SK-N-SH (cell line): ENCODE data around the gene MAGI2. TPM values are rescaled to one million over a fixed set of nuclear protein-coding genes. Genes with fewer than 3 reads are reported as not detected.

Experiments
- CTCF ChIA-PET: fragments of 300-600, 350-600 bp; formaldehyde crosslinking; extraction: SDS; loops from one replicate; lab custom pipeline; 2021; lab: Yijun Ruan, JAX
- POLR2A ChIA-PET: fragments of 350-600 bp; sonication (Branson Sonifier 250); formaldehyde crosslinking; extraction: SDS; loops from one replicate; lab custom pipeline; 2020; ENCODE audit warnings: antibody characterized with exemption, inconsistent platforms; lab: Yijun Ruan, JAX
- DNase-seq: peaks from one replicate; pipeline ENCODE4 v3.0.0; 2012
- H2AFZ ChIP-seq: fragments of 200-600 bp; sonication (generic); 2 replicates; pipeline ENCODE4 v1.8.1; 2016; ENCODE audit warnings: antibody characterized with exemption, mild to moderate bottlenecking, low read depth
- H3F3A ChIP-seq: fragments of 200-600 bp; sonication (generic); replicated peaks from 2 replicates; pipeline ENCODE3; 2016; ENCODE audit warnings: antibody characterized with exemption, mild to moderate bottlenecking; ENCODE audit not compliant: insufficient read depth
- H3K27ac ChIP-seq, 2 experiments: fragments of 200-500 bp in 1 of 2; fragments of 200-600 bp in 1 of 2; sonication (Bioruptor generic) in 1 of 2; sonication (generic), shearing (Covaris generic) in 1 of 2; 2 replicates each; pipeline versions ENCODE4 v1.5.1 to v1.6.1; 2014 to 2016; ENCODE audit warnings: low read depth in 2 of 2, inconsistent platforms in 1 of 2, low read length in 1 of 2, mild to moderate bottlenecking in 1 of 2, mixed read lengths in 1 of 2
- H3K27me3 ChIP-seq: fragments of 200-600 bp; sonication (generic), shearing (Covaris generic); 2 replicates; pipeline ENCODE4 v1.6.1; 2016; ENCODE audit warnings: mixed run types; ENCODE audit not compliant: insufficient read depth
- H3K36me3 ChIP-seq, 2 experiments: fragments of 200-500 bp in 1 of 2; fragments of 200-600 bp in 1 of 2; sonication (Bioruptor generic) in 1 of 2; sonication (generic) in 1 of 2; replicated peaks in 1 of 2; 2 replicates each; pipeline versions ENCODE3 to v1.5.1; 2014 to 2016; ENCODE audit warnings: low read length in 1 of 2, mild to moderate bottlenecking in 1 of 2; ENCODE audit not compliant: insufficient read depth in 2 of 2, control insufficient read depth in 1 of 2
- H3K4me1 ChIP-seq, 2 experiments: fragments of 200-500 bp in 1 of 2; fragments of 200-600 bp in 1 of 2; sonication (Bioruptor generic) in 1 of 2; sonication (generic), shearing (Covaris generic) in 1 of 2; 2 replicates each; pipeline versions ENCODE4 v1.5.1 to v1.6.1; 2014 to 2016; ENCODE audit warnings: low read depth in 1 of 2, low read length in 1 of 2, mixed run types in 1 of 2; ENCODE audit not compliant: insufficient read depth in 2 of 2, control insufficient read depth in 1 of 2
- H3K4me2 ChIP-seq: fragments of 200-600 bp; sonication (generic), shearing (Covaris generic); 2 replicates; pipeline ENCODE4 v1.6.1; 2017; ENCODE audit warnings: mixed run types
- H3K4me3 ChIP-seq, 2 experiments: fragments of 200-500 bp in 1 of 2; fragments of 200-600 bp in 1 of 2; sonication (Bioruptor generic) in 1 of 2; sonication (generic), shearing (Covaris generic) in 1 of 2; 2 replicates each; pipeline versions ENCODE4 v1.5.1 to v1.8.1; 2014 to 2016; ENCODE audit warnings: low read depth in 2 of 2, inconsistent platforms in 1 of 2, low read length in 1 of 2, mild to moderate bottlenecking in 1 of 2, mixed read lengths in 1 of 2, moderate library complexity in 1 of 2
- H3K79me2 ChIP-seq: fragments of 200-600 bp; sonication (generic); 2 replicates; pipeline ENCODE4 v1.8.1; 2017; ENCODE audit warnings: mild to moderate bottlenecking; ENCODE audit not compliant: insufficient read depth
- H3K9ac ChIP-seq: fragments of 200-600 bp; sonication (generic); 2 replicates; pipeline ENCODE4 v1.6.1; 2017; ENCODE audit warnings: mixed run types
- H3K9me2 ChIP-seq: fragments of 200-600 bp; sonication (generic); 2 replicates; pipeline ENCODE4 v1.6.1; 2017; ENCODE audit warnings: mixed run types
- H3K9me3 ChIP-seq: fragments of 200-600 bp; sonication (generic); 2 replicates; pipeline ENCODE4 v1.6.1; 2017; ENCODE audit warnings: mixed run types, mild to moderate bottlenecking, moderate library complexity
- H4K20me1 ChIP-seq: fragments of 200-600 bp; sonication (generic); 2 replicates; pipeline ENCODE4 v1.6.1; 2017; ENCODE audit warnings: mild to moderate bottlenecking, mixed run types; ENCODE audit not compliant: insufficient read depth
- CHD2 ChIP-seq: fragments of 150-350 bp; IDR thresholded peaks from 2 replicates; pipeline ENCODE4 v1.6.1; 2018; ENCODE audit warnings: low read length; ENCODE audit not compliant: partially characterized antibody
- ELF1 ChIP-seq: IDR thresholded peaks from 2 replicates; pipeline ENCODE4 v1.4.0; 2012
- EP300 ChIP-seq, 2 experiments: IDR thresholded peaks; 2 replicates each; pipeline versions ENCODE4 v1.4.0 to v1.6.1; 2012; ENCODE audit warnings: borderline replicate concordance in 1 of 2, low read depth in 1 of 2, low read length in 1 of 2
- EZH2phosphoT487 ChIP-seq: fragments of 200-600 bp; sonication (generic); IDR thresholded peaks from 2 replicates; pipeline ENCODE4 v1.6.1; 2017; ENCODE audit warnings: low read depth, mixed run types, mild to moderate bottlenecking, antibody characterized with exemption, moderate library complexity, borderline replicate concordance
- FOXM1 ChIP-seq: IDR thresholded peaks from 2 replicates; pipeline ENCODE4 v1.4.0; 2012; ENCODE audit warnings: low read depth, mild to moderate bottlenecking
- GABPA ChIP-seq: IDR thresholded peaks from 2 replicates; pipeline ENCODE4 v1.4.0; 2012; ENCODE audit warnings: low read depth, mild to moderate bottlenecking
- GATA2 ChIP-seq: sonication (generic); formaldehyde crosslinking; IDR thresholded peaks from 2 replicates; pipeline ENCODE4 v1.5.0; 2020; ENCODE audit warnings: mild to moderate bottlenecking, missing genetic modification reagents
- IRF3 ChIP-seq: fragments of 150-350 bp; IDR thresholded peaks from 2 replicates; pipeline ENCODE4 v1.6.1; 2016; ENCODE audit warnings: mild to moderate bottlenecking, low read depth, low read length
- JUND ChIP-seq: IDR thresholded peaks from 2 replicates; pipeline ENCODE4 v1.4.0; 2012
- MEF2A ChIP-seq: IDR thresholded peaks from 2 replicates; pipeline ENCODE4 v1.4.0; 2012; ENCODE audit warnings: low read depth, borderline replicate concordance
- NRF1 ChIP-seq: IDR thresholded peaks from 2 replicates; pipeline ENCODE4 v1.6.1; 2012; ENCODE audit warnings: low read depth, mild to moderate bottlenecking, low read length
- PBX3 ChIP-seq: IDR thresholded peaks from 2 replicates; pipeline ENCODE4; 2012
- POLR2AphosphoS5 ChIP-seq: IDR thresholded peaks from 2 replicates; pipeline ENCODE4 v1.6.1; 2012; ENCODE audit warnings: low read depth, low read length
- RAD21 ChIP-seq: IDR thresholded peaks from 2 replicates; pipeline ENCODE4 v1.6.1; 2012; ENCODE audit warnings: mild to moderate bottlenecking, low read length
- RCOR1 ChIP-seq: fragments of 150-350 bp; IDR thresholded peaks from 2 replicates; pipeline ENCODE4 v1.6.1; 2017; ENCODE audit warnings: antibody characterized with exemption, low read length
- RFX5 ChIP-seq: IDR thresholded peaks from 2 replicates; pipeline ENCODE4 v1.6.1; 2012; ENCODE audit warnings: mild to moderate bottlenecking, improper control_type of control experiment, low read length
- RXRA ChIP-seq: IDR thresholded peaks from 2 replicates; pipeline ENCODE4 v1.4.0; 2012; ENCODE audit warnings: low read depth, mild to moderate bottlenecking, borderline replicate concordance
- SMC3 ChIP-seq: IDR thresholded peaks from 2 replicates; pipeline ENCODE4 v1.6.1; 2012; ENCODE audit warnings: low read depth, low read length, improper control_type of control experiment
- TAF1 ChIP-seq: IDR thresholded peaks from 2 replicates; pipeline ENCODE4 v1.6.1; 2012; ENCODE audit warnings: low read depth, mild to moderate bottlenecking, low read length, moderate library complexity, borderline replicate concordance
- YY1 ChIP-seq: IDR thresholded peaks from 2 replicates; pipeline ENCODE4 v1.4.0; 2012; ENCODE audit warnings: low read depth, mild to moderate bottlenecking
- WGBS: methylation state at CpG from one replicate; pipeline ENCODE4 v1.1.6; 2017; ENCODE audit warnings: low lambda C conversion rate; 5-methylcytosine and 5-hydroxymethylcytosine counted together
- polyA plus RNA-seq, 3 experiments: library from polyadenylated mRNA; depleted of rRNA; stranded (reverse); fragments of >200 nt; gene quantifications; 2 replicates each; pipeline ENCODE4 v1.2.3, GENCODE V29; 2012
- TF ChIP-seq, protein P1 (sequence below): IDR thresholded peaks from 2 replicates; pipeline ENCODE4 v1.4.0; 2012; ENCODE audit warnings: low read depth
- TF ChIP-seq, protein P2 (sequence below): IDR thresholded peaks from 2 replicates; pipeline ENCODE4 v1.4.0; 2012; ENCODE audit warnings: low read depth, borderline replicate concordance
- TF ChIP-seq, protein P3 (sequence below): fragments of 200-600 bp; sonication (generic); IDR thresholded peaks from 2 replicates; pipeline ENCODE4 v1.6.1; 2017; ENCODE audit warnings: antibody characterized with exemption, mild to moderate bottlenecking, moderate library complexity

The MAGI2 gene
- polyA plus RNA-seq, 1 of the 3 experiments (the other 2 are of a cell fraction), result 1.1 TPM

DNA sequence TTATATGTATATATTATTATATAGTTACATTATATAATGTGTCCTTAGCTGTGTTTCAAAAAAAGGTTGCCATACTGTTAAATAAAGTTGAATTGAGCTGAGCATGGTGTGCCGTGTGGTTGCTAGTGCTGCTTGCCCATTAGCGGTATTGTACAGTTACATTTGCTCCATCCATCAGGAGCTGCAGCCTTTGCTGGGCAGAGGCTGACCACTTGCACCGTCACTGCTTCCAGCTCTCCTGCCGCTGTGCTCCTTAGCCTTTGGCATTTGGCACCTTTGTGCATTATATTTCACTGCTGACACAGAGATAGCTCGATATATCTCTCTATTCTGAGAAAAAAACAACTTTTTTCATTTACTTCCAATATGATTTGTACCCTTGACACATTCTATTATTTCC lies 1282.7 kb downstream of the MAGI2 start:
- TF ChIP-seq NRF1 (no peak), GATA2 (no peak), TAF1 (no peak), IRF3 (no peak), RXRA (no peak), GABPA (no peak), YY1 (no peak), POLR2AphosphoS5 (no peak), CHD2 (no peak), FOXM1 (no peak), RAD21 (no peak), EZH2phosphoT487 (no peak), SMC3 (no peak)
- TF ChIP-seq, protein P1, sequence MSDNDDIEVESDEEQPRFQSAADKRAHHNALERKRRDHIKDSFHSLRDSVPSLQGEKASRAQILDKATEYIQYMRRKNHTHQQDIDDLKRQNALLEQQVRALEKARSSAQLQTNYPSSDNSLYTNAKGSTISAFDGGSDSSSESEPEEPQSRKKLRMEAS, result no peak
- TF ChIP-seq, protein P2, sequence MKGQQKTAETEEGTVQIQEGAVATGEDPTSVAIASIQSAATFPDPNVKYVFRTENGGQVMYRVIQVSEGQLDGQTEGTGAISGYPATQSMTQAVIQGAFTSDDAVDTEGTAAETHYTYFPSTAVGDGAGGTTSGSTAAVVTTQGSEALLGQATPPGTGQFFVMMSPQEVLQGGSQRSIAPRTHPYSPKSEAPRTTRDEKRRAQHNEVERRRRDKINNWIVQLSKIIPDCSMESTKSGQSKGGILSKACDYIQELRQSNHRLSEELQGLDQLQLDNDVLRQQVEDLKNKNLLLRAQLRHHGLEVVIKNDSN, result no peak
- TF ChIP-seq, all 33 proteins: peak for 0
- Histone ChIP-seq H3K9me3 (no peaks in the 10 kb centered on the region), H3K27ac (no peak overlapping the region), H3K4me1 (no peaks in the 10 kb centered on the region), H3K9me2 (no peaks in the 10 kb centered on the region), H3K79me2 (no peaks in the 10 kb centered on the region), H2AFZ (no peak overlapping the region), H3K36me3 (no peaks in the 10 kb centered on the region), H3F3A (no peaks in the 10 kb centered on the region), H3K4me2 (no peak overlapping the region), H3K9ac (no peak overlapping the region), H3K27me3 (no peaks in the 10 kb centered on the region), H3K4me3 (no peak overlapping the region), H4K20me1 (no peaks in the 10 kb centered on the region)
- DNase-seq, result no peak
- 85% methylated on average over 5 of the region's 5 CpGs for WGBS
- ChIA-PET CTCF (interaction anchor here (2.0 to 2.1 kb wide), 2 partner anchors 10 to 56 kb away, joined by 7 read pairs; no protein-coding TSS in a partner anchor), POLR2A (no interaction called here)

DNA sequence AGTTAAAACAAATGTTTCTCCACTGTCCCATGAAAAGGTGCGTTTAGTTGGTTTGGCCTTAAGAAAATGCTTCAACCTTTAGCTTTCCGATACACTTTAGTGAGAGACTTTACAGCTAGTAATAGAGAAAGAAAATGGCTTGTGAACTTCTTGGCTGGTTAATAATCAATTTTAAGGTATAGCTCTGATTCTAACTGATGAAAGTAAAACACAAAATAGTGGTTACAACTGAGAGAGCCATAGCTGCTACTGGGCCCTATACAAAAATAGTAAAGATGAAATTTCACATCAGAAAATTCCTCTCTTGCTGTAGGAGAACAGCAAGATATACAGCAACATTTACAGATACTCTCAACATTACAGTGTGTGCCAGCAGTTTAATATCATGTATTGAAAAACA lies 1283.5 kb downstream of the MAGI2 start:
- H3K79me2 ChIP-seq, result no peaks in the 10 kb centered on the region
- no peaks in the 10 kb centered on the region for H4K20me1 ChIP-seq
- H3K36me3 ChIP-seq, result no peaks in the 10 kb centered on the region
- no peaks in the 10 kb centered on the region for H3K27me3 ChIP-seq
- no peak for DNase-seq
- H3K4me3 ChIP-seq, result no peak overlapping the region
- CTCF ChIA-PET, result interaction anchor here (0.6 to 2.1 kb wide), 3 partner anchors 9 to 892 kb away, joined by 3 to 7 read pairs (median 7); no protein-coding TSS in a partner anchor
- H3K4me2 ChIP-seq, result no peak overlapping the region
- H2AFZ ChIP-seq, result no peak overlapping the region
- H3K9me2 ChIP-seq, result no peaks in the 10 kb centered on the region
- no peaks in the 10 kb centered on the region for H3K4me1 ChIP-seq
- no peak overlapping the region for H3K9ac ChIP-seq
- H3K27ac ChIP-seq, result no peak overlapping the region
- POLR2A ChIA-PET, result no interaction called here
- no peaks in the 10 kb centered on the region for H3K9me3 ChIP-seq
- no peaks in the 10 kb centered on the region for H3F3A ChIP-seq
- WGBS, result 92% methylated on average over 2 of the region's 2 CpGs
- TF ChIP-seq RCOR1, result no peak
- TF ChIP-seq PBX3, result no peak
- no peak for TF ChIP-seq RXRA
- TF ChIP-seq RAD21, result no peak
- TF ChIP-seq CHD2, result no peak
- no peak for TF ChIP-seq ELF1
- TF ChIP-seq, protein P3, sequence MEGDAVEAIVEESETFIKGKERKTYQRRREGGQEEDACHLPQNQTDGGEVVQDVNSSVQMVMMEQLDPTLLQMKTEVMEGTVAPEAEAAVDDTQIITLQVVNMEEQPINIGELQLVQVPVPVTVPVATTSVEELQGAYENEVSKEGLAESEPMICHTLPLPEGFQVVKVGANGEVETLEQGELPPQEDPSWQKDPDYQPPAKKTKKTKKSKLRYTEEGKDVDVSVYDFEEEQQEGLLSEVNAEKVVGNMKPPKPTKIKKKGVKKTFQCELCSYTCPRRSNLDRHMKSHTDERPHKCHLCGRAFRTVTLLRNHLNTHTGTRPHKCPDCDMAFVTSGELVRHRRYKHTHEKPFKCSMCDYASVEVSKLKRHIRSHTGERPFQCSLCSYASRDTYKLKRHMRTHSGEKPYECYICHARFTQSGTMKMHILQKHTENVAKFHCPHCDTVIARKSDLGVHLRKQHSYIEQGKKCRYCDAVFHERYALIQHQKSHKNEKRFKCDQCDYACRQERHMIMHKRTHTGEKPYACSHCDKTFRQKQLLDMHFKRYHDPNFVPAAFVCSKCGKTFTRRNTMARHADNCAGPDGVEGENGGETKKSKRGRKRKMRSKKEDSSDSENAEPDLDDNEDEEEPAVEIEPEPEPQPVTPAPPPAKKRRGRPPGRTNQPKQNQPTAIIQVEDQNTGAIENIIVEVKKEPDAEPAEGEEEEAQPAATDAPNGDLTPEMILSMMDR, result no peak
- no peak for TF ChIP-seq EP300 (IDR thresholded peaks at IDR 0.05; ENCODE audit: borderline replicate concordance in 1 of 2, low read depth in 1 of 2, low read length in 1 of 2)
- no peak for TF ChIP-seq GATA2
- TF ChIP-seq, protein P1, result no peak
- no peak for TF ChIP-seq RFX5
- TF ChIP-seq POLR2AphosphoS5, result no peak
- TF ChIP-seq JUND, result no peak
- TF ChIP-seq SMC3, result no peak
- TF ChIP-seq MEF2A, result no peak
